A673 (cell line): ENCODE measurements around the gene KCNT2. TPM values are rescaled to one million over a fixed set of nuclear protein-coding genes. Genes with fewer than 3 reads are reported as not detected.

Experiments
- BruUV-seq: library from RNA; stranded (reverse); fragments of 400-500 nt; replicated peaks from 2 replicates; lab custom pipeline; 2021; lab: Mats Ljungman, UMichigan
- CTCF ChIA-PET: fragments of 300-600 bp; sonication (Branson Sonifier 250); formaldehyde crosslinking; loops from one replicate; lab custom pipeline; 2022; ENCODE audit warnings: antibody characterized with exemption; lab: Charles Lee
- POLR2A ChIA-PET: fragments of 300-600 bp; sonication (Branson Sonifier 250); formaldehyde crosslinking; loops from one replicate; lab custom pipeline; 2022; ENCODE audit warnings: antibody characterized with exemption; ENCODE audit not compliant: low non-redundant PET; lab: Charles Lee
- DNase-seq: peaks from one replicate; pipeline ENCODE4 v3.0.0-alpha.2; 2015; ENCODE audit warnings: low spot score
- H3K27ac ChIP-seq: fragments of 200-600 bp; sonication (generic); 2 replicates; pipeline ENCODE4 v1.5.1; 2016; ENCODE audit warnings: mixed run types, low read depth, mild to moderate bottlenecking, mixed read lengths, antibody characterized with exemption, low read length; ENCODE audit not compliant: poor library complexity, severe bottlenecking
- H3K27me3 ChIP-seq: fragments of 200-600 bp; sonication (generic); replicated peaks from 2 replicates; pipeline ENCODE4 v1.6.1; 2017; ENCODE audit warnings: mixed run types, low read depth, mild to moderate bottlenecking, mixed read lengths, antibody characterized with exemption, low read length; ENCODE audit not compliant: insufficient read depth, poor library complexity
- H3K36me3 ChIP-seq: fragments of 200-600 bp; sonication (generic); 2 replicates; pipeline ENCODE4 v1.6.1; 2016; ENCODE audit warnings: mixed run types, mild to moderate bottlenecking, mixed read lengths, antibody characterized with exemption, low read length; ENCODE audit not compliant: insufficient read depth, poor library complexity, severe bottlenecking
- H3K4me1 ChIP-seq: fragments of 200-600 bp; sonication (generic); 2 replicates; pipeline ENCODE4 v1.6.1; 2017; ENCODE audit warnings: mixed run types, mild to moderate bottlenecking, mixed read lengths, antibody characterized with exemption, low read length; ENCODE audit not compliant: insufficient read depth, poor library complexity, severe bottlenecking
- H3K4me3 ChIP-seq: fragments of 200-600 bp; sonication (generic); 2 replicates; pipeline ENCODE4 v1.5.1; 2016; ENCODE audit warnings: low read depth, mixed run types, mild to moderate bottlenecking, mixed read lengths, low read length; ENCODE audit not compliant: poor library complexity, severe bottlenecking
- H3K9me3 ChIP-seq: fragments of 200-600 bp; sonication (generic); 2 replicates; pipeline ENCODE4 v1.6.1; 2016; ENCODE audit warnings: mixed run types, low read depth, mild to moderate bottlenecking, mixed read lengths, antibody characterized with exemption, low read length; ENCODE audit not compliant: poor library complexity, severe bottlenecking
- CTCF ChIP-seq: fragments of 300-800, 200-600 bp; sonication (generic); conservative IDR thresholded peaks from 2 replicates; pipeline ENCODE4 v1.5.1; 2017; ENCODE audit warnings: low read depth, mild to moderate bottlenecking, antibody characterized with exemption, low read length, moderate library complexity, mixed read lengths
- EZH2 ChIP-seq: fragments of 200-600 bp; sonication (generic); IDR thresholded peaks from 2 replicates; pipeline ENCODE4 v1.6.1; 2017; ENCODE audit warnings: borderline replicate concordance, low read depth, mild to moderate bottlenecking, mixed read lengths, antibody characterized with exemption, low read length; ENCODE audit not compliant: poor library complexity, severe bottlenecking
- intact Hi-C: fragments of 100-400 bp; cut with micrococcal nuclease; formaldehyde crosslinking; loops from one replicate; pipeline ENCODE4 v1.10.0; 2022; ENCODE audit not compliant: unreplicated experiment
- total RNA-seq: library from RNA; stranded (reverse); gene quantifications from 2 replicates; pipeline ENCODE4 v1.2.3, GENCODE V29; 2021

KCNT2 gene
- total RNA-seq, 1 experiment from 2014 or later = 1.2 TPM

DNA sequence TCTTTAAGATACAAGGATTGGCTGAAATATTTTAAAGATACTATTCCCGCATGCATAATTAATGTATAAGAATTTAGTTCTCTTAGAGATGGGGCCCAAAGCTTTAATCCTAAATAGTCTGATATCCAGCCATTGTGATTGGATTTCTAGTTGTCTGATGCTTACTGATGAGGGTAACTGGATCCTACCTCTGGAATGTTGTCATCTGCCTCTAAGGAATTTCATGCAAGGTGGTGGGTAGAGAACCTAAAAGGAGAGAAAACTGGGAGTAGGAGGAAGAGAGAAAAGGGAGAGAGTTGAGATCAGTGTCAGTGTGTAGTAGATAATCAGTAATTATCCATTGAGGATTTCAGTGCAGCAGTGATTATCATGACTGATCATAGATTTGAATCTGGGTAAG is 295.5 kb downstream of the KCNT2 start:
- H3K9me3 ChIP-seq = no peaks in the 10 kb centered on the region
- H3K36me3 ChIP-seq = no peaks in the 10 kb centered on the region
- no TSS peak for BruUV-seq
- no peak overlapping the region for H3K27ac ChIP-seq
- ChIA-PET POLR2A (no interaction called here), CTCF (no interaction called here)
- H3K4me1 ChIP-seq = no peaks in the 10 kb centered on the region
- intact Hi-C loops = no loop called here
- no peak overlapping the region for H3K4me3 ChIP-seq
- no peak for TF ChIP-seq CTCF
- no peak for TF ChIP-seq EZH2
- no peak for DNase-seq
- H3K27me3 ChIP-seq = no peaks in the 10 kb centered on the region

DNA sequence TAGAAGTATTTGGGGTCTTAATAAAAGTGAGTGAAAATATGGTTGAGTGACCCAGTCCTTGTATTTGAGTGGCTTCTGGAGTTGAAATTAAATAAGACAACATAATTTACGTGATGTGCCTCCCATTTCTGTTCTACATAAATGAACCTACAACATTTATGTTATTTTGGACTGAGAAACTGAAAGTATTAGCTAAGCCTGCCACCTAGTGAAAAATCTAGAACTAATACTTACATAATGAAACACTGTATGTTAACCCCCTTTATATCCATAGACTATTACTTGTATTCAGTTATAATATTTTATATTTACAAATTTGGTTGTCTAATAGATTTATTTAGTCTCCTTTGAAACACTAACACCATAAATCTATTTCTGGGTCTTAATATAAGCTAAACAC is 298.9 kb downstream of the KCNT2 start:
- peak; percentile 54 for DNase-seq
- TF ChIP-seq CTCF (peak; percentile 54), EZH2 (no peak)
- POLR2A ChIA-PET = no interaction called here
- Histone ChIP-seq H3K27me3 (no peaks in the 10 kb centered on the region), H3K4me3 (no peak overlapping the region), H3K4me1 (no peaks in the 10 kb centered on the region), H3K27ac (no peak overlapping the region), H3K36me3 (no peaks in the 10 kb centered on the region), H3K9me3 (no peaks in the 10 kb centered on the region)
- BruUV-seq = no TSS peak
- CTCF ChIA-PET = interaction anchor here (1.8 kb wide), 1 partner anchor 161 kb away, joined by 4 read pairs; no protein-coding TSS in a partner anchor
- intact Hi-C loops = loop anchor here (1.0 kb wide), 1 partner anchor 161 kb away; no protein-coding TSS in a partner anchor

DNA sequence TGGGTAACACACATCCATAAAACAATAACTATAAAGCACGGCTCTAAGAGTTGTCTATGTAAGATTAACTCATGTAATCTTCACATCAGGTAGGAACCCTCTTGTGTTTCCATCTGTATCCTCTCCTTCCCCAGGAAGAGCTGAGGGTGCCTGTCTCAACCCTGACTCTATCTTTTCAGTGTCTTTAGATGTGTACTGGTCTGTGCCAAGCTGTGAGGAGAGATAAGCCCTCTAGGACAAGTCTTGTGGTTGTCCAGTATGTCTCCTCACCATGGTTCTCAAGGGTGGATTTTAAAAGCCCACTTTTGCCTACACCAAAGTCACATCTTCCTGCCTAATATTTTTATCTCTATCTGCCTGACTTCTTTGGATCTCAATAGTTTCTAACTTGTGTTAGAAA is 300.1 kb downstream of the KCNT2 start:
- ChIA-PET CTCF (no interaction called here), POLR2A (no interaction called here)
- BruUV-seq = no TSS peak
- Histone ChIP-seq H3K27me3 (no peaks in the 10 kb centered on the region), H3K9me3 (no peaks in the 10 kb centered on the region), H3K36me3 (no peaks in the 10 kb centered on the region), H3K4me1 (no peaks in the 10 kb centered on the region), H3K27ac (no peak overlapping the region), H3K4me3 (no peak overlapping the region)
- no peak for DNase-seq
- intact Hi-C loops = no loop called here
- TF ChIP-seq CTCF (no peak), EZH2 (no peak)
